HL-60/S4 (cell line): ENCODE measurements around the gene ANKRD13A.

Source experiments
- in situ Hi-C: fragments of 300-500 bp; cut with MboI; formaldehyde crosslinking; loops from 2 replicates; pipeline ENCODE4 v1.14.3; 2022; ENCODE audit warnings: low sequenced_read_pairs

The ANKRD13A gene

GRCh38 chr12:109998904-109999648 is at the start of gene ANKRD13A:
TSS of gene ANKRD13A (plus strand) at chr12:109999430. CDS start at chr12:109999689, 259 bp downstream.
- in situ Hi-C loops = no loop called here

GRCh38 chr12:109950625-109951024 is 48.6 kb upstream of the ANKRD13A start:
- in situ Hi-C loops = no loop called here

- in situ Hi-C loops = no loop called here
Measured at GRCh38 chr12:109951136-109951535, 48.1 kb upstream of the ANKRD13A start.

- in situ Hi-C loops = no loop called here
Measured at GRCh38 chr12:109951751-109952150, 47.5 kb upstream of the ANKRD13A start.

GRCh38 chr12:109952160-109952858 is 46.9 kb upstream of the ANKRD13A start:
- in situ Hi-C loops = no loop called here

- in situ Hi-C loops = no loop called here
Measured at GRCh38 chr12:109952873-109953272, 46.4 kb upstream of the ANKRD13A start.

GRCh38 chr12:109953656-109954055 is 45.6 kb upstream of the ANKRD13A start:
- in situ Hi-C loops = no loop called here

GRCh38 chr12:109958374-109958773 is 40.9 kb upstream of the ANKRD13A start:
- in situ Hi-C loops = no loop called here

- in situ Hi-C loops = no loop called here
Measured at GRCh38 chr12:109959411-109960093, 39.7 kb upstream of the ANKRD13A start.

GRCh38 chr12:109961201-109961600 is 38.0 kb upstream of the ANKRD13A start:
- in situ Hi-C loops = no loop called here

GRCh38 chr12:109961612-109962011 is 37.6 kb upstream of the ANKRD13A start:
- in situ Hi-C loops = no loop called here

GRCh38 chr12:109962398-109962797 is 36.8 kb upstream of the ANKRD13A start:
- in situ Hi-C loops = no loop called here

GRCh38 chr12:109963330-109963729 is 35.9 kb upstream of the ANKRD13A start:
- in situ Hi-C loops = no loop called here

GRCh38 chr12:109963743-109964429 is 35.3 kb upstream of the ANKRD13A start:
- in situ Hi-C loops = no loop called here

- in situ Hi-C loops = no loop called here
Measured at GRCh38 chr12:109966546-109966945, 32.7 kb upstream of the ANKRD13A start.

GRCh38 chr12:109967383-109968031 is 31.7 kb upstream of the ANKRD13A start:
- in situ Hi-C loops = no loop called here

GRCh38 chr12:109968032-109968420 is 31.2 kb upstream of the ANKRD13A start:
- in situ Hi-C loops = no loop called here

GRCh38 chr12:109968801-109969200 is 30.4 kb upstream of the ANKRD13A start:
- in situ Hi-C loops = no loop called here

GRCh38 chr12:109972821-109973220 is 26.4 kb upstream of the ANKRD13A start:
- in situ Hi-C loops = no loop called here

GRCh38 chr12:109981311-109981710 is 17.9 kb upstream of the ANKRD13A start:
- in situ Hi-C loops = no loop called here

GRCh38 chr12:109982210-109982609 is 17.0 kb upstream of the ANKRD13A start:
- in situ Hi-C loops = no loop called here
